Thyroid gland (tissue), 4 donors: ENCODE results near the gene PPP4C.

ENCODE experiments used
- POLR2A ChIP-seq, 2 donors: fragments of 450-650 bp; IDR thresholded peaks; one replicate each; pipeline ENCODE4 v1.6.1; 2017; ENCODE audit warnings: antibody characterized with exemption in 2 of 2, mild to moderate bottlenecking in 2 of 2, moderate library complexity in 1 of 2
- TF ChIP-seq, protein P1 (sequence below), 6 experiments: fragments of 200-600 bp in 3 of 6; fragments of 450-650 bp in 3 of 6; sonication (generic) in 3 of 6; IDR thresholded peaks; one replicate each; pipeline ENCODE4 v1.5.1; 2016 to 2019; ENCODE audit warnings: antibody characterized with exemption in 6 of 6, mild to moderate bottlenecking in 2 of 6, inconsistent platforms in 1 of 6, moderate library complexity in 1 of 6

DNA sequence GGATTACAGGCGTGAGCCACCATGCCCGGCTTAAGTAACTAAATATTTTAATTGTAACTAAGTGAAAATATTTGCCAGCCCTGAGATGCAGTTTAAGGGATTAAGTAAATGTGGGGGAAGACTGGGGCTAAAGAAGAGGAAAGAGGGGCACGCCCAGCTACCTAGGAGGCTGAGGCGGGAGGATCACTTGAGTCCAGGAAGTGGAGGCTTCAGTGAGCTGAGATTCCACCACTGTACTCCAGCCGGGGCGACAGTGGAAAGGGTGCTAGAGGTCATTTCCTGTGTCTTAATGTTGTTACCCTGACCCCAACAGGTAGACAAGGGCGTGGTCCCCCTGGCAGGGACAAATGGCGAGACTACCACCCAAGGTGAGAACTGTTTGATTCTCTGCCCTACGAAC lies 7.5 kb upstream of the PPP4C start:
- TF ChIP-seq, protein P1, sequence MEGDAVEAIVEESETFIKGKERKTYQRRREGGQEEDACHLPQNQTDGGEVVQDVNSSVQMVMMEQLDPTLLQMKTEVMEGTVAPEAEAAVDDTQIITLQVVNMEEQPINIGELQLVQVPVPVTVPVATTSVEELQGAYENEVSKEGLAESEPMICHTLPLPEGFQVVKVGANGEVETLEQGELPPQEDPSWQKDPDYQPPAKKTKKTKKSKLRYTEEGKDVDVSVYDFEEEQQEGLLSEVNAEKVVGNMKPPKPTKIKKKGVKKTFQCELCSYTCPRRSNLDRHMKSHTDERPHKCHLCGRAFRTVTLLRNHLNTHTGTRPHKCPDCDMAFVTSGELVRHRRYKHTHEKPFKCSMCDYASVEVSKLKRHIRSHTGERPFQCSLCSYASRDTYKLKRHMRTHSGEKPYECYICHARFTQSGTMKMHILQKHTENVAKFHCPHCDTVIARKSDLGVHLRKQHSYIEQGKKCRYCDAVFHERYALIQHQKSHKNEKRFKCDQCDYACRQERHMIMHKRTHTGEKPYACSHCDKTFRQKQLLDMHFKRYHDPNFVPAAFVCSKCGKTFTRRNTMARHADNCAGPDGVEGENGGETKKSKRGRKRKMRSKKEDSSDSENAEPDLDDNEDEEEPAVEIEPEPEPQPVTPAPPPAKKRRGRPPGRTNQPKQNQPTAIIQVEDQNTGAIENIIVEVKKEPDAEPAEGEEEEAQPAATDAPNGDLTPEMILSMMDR (IDR thresholded peaks at IDR 0.05) = no peak
- TF ChIP-seq POLR2A (IDR thresholded peaks at IDR 0.05) = no peak
